ENCODE measurements around the gene TAS2R41.

DNA sequence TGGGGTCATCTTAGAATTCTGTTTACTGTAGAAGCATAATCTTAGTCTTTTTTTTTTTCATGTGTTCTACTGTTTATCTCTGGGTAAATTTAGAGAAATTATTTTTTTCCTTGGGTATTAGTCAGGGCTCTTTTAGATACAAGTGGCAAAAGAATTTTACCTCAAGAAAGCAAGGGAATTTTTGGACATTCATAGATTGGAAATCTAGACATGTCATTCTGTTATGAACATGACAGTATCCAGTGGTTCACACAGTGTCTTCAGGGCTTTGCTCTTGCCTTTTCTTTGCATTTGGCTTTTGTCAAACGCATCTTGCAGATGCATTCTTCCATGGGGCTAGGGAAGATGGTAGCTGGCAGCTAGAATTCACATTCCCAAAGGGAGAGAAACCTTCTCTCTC, 13.7 kb upstream of the TAS2R41 start:
- TF ChIP-seq, protein P1, sequence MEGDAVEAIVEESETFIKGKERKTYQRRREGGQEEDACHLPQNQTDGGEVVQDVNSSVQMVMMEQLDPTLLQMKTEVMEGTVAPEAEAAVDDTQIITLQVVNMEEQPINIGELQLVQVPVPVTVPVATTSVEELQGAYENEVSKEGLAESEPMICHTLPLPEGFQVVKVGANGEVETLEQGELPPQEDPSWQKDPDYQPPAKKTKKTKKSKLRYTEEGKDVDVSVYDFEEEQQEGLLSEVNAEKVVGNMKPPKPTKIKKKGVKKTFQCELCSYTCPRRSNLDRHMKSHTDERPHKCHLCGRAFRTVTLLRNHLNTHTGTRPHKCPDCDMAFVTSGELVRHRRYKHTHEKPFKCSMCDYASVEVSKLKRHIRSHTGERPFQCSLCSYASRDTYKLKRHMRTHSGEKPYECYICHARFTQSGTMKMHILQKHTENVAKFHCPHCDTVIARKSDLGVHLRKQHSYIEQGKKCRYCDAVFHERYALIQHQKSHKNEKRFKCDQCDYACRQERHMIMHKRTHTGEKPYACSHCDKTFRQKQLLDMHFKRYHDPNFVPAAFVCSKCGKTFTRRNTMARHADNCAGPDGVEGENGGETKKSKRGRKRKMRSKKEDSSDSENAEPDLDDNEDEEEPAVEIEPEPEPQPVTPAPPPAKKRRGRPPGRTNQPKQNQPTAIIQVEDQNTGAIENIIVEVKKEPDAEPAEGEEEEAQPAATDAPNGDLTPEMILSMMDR (IDR thresholded peaks at IDR 0.05), result no peak
- TF ChIP-seq EP300 (IDR thresholded peaks at IDR 0.05) (no peak), POLR2A (IDR thresholded peaks at IDR 0.05) (no peak)
